GM18508 (cell line): ENCODE measurements around the gene ZNF385B.

Source experiments
- ATAC-seq: cut with Tn5 transposase; IDR thresholded peaks from one replicate; pipeline ENCODE4 v1.9.1; 2021; ENCODE audit warnings: moderate number of reproducible peaks; ENCODE audit not compliant: insufficient read depth, unreplicated experiment

ZNF385B gene

DNA sequence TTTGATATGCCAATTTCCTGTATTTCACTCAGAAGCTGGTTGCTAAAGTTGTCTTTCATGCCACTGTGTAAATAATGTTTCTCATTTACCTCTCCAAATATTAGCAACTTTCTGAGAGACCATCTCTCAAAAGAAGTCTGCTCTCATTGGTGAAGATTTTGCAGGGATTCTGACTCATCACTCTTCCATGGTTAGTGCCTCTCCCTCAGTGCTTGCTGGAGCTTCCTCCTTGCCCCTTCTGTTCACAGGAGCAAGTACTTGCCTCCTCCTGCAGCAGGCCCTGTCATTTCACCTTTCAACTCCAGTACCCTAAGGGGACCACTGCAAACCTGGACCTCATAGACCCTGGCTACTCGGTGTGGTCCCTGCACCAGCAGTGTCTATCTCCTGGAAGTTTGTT is 168.8 kb downstream of the ZNF385B start:
- no peak for ATAC-seq

DNA sequence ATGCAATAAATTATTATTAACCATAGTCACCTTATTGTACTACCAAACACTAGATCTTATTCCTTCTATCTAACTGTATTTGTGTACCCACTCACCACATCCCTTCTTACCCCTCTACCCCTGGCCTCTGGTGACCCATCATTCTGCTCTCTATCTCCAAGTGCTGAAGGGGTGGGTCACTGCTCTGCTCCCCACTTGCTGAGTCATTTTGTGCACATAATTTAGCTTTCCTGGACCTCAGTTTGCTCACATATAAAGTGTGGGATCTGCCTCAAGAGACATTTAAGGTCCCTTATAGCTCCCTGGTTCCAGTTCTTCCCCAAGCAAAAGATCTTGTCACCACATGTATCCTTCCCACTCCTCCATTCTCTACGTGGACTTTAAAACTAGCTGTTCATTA is 169.4 kb downstream of the ZNF385B start:
- no peak for ATAC-seq

DNA sequence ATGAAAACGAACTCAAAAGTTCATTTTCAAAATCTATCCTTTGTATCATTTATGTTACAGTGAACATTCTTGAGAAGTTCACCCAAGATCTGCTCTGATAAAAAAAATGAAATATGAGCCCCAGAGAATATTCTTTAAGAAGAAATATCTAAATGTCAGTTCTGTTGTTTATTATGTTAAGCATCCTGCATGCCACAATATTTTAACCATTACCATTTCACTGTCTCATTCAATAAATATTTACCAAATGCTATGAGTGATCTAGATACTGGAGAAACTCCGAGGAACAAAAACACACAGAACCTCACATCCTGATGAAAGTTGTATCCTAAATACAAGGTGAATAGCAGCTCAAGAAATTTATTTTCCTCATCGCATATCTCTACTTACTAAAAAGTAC is 170.2 kb downstream of the ZNF385B start:
- ATAC-seq, result no peak

DNA sequence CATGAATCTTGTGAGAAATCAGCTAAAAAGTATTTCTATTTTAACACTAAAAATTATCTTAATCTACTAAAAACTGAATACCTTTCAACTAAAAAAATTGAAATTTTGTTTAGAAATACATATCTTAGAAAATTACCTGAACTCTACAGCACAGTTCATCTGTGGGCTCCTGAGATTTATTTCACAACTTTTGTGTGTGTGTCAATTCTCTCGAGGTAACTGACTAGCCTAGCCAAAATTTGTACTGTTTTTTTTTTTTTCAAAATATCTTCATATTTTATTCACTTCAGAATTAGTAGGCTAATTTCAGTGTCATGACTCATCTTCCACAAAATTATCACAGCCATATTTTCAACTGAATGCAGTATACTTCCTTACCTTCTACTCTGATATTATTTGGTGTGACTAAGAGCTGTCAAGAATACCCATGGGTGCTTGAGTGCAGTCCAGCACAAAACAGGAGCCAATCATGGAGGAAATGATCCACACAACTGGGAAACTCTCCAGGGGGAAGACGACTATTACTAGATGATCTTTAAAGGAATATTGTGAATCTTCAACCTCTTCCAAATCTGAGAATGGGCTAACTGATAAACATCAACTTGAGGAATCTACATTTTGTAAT is 174.6 kb downstream of the ZNF385B start:
- ATAC-seq, result no peak

DNA sequence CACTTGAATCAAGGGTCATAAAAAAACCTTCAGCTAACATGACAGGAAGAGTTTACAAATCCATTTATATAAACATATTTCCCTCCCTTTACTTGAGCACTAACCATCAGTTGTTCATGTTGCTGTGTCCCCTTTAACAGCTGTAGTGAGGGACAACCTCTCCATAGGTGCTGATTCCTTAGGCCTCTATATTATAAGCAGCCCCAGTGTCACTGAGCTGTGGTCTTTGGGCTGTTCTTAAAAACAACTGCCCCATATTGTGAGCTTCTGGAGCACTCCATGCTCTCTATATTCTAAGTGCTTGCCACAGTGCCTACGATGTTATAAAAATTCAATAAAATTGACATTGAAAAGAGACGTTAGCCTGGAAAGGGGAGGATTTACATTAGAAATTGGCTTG is 175.3 kb downstream of the ZNF385B start:
- no peak for ATAC-seq

DNA sequence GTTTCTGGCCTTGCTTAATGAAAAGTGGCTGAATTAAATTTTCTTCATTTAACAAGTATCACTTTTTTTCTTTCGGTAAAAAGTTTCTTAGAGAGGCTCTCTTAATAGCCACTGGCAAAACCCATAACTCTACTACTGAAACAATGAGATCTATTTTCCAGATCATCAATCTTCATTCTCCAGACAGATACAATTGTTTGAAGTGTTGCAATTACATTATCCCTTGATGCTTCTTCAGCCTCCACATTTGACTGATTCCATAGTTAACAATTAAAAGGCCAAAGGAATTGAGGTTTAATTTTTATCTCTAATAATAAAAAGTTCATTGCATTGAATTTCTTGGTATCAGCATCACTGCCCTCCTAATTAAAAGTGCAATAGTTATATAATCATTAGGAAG is 176.3 kb downstream of the ZNF385B start:
- ATAC-seq, result no peak

DNA sequence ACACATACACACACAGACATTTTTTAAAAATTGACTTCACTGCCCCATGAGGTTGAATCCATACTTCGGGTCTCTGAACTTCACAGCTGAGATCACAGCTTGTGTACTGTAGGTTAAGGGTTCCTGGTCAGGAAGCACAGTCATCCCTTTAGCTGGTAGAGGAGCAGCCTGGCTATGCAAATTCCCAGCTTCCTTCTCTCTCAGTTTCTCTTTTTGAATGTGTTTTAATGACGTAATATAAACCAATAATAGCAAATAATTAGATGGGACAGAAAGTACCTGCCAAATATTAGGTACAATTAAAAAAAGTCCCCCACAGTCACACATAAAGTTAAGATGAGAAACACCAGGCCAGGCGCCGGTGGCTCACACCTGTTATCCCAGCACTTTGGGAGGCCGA is 178.7 kb downstream of the ZNF385B start:
- no peak for ATAC-seq

DNA sequence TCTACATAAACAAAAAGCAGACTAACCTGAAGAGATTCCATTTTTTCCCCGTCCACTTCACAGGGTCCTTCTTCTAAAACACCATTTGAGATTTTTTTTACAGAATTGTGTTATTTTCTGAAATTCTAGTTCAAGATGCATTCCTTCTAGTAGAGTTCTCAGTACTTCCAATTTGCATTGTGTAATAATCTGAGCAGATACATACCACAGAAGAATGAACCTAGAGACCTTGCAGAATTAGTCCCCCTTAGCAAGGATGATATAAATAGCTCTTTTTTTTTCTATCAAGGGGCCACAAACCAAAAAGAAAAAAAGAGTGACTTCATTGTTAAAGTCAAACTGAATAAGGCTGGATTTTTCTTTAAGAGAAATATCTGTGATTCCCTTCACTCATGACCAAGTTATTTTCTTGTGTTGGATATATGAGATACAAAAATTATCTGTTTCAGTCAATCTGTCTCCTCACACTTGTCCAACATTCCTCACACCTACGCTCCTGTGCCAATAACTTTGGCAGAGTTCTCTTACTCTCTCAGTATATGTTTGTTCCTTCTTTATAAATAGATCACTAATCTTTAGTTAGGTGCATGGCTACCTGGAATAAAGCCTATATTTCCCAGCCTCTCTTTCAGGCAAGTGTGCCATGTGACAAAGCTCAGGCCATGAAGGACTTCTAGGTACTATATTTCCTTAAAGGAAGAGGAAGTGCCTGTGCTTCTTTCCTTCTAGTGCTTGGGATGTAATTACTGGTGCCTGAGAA is 183.5 kb downstream of the ZNF385B start:
- no peak for ATAC-seq

DNA sequence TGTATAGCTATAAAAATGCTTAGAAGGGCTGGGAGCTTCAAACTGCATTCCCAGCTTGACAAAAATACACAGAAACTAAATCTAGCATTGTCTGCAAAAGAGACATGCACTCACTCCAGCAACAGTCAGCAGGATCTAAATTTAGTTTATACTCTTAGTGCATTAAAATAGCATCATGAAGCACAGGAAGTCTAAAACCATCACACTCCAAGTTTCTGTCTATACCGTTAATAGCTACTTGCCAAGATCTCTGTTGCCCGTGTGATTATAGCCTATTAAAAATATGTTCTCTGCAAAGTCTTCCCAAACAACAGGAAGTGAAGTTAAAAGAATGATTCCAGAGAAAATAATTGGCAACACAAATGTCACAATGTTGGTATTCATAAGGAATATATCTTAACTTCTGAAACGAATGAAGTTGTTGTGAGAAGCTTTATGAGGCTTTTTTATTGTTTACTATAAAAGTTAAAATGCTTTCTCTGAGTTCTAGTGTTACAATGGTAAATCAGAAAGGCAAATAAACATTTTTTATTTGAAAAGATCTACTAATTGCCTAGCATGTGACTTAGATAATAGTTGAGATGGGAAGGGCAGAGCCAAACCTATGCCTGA is 184.2 kb downstream of the ZNF385B start:
- ATAC-seq, result no peak

DNA sequence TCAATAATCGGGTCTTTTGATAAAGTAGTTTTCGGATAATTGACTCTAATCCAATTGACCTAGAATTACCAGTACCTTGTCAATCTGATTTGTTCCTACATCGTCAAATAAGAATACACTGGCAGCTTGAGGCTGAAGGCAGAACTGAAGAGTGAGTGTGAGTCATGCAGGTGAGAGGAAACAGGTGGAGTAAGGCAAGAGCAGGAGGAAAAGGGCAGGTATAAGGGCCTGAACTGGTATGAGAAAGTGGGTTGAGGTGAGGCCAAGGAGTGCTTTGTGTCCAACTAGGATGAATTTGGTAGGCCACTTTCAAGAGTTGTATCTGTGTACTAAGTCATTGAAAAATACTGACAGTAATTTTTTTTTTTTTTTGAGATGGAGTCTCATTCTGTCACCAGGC is 186.0 kb downstream of the ZNF385B start:
- no peak for ATAC-seq

DNA sequence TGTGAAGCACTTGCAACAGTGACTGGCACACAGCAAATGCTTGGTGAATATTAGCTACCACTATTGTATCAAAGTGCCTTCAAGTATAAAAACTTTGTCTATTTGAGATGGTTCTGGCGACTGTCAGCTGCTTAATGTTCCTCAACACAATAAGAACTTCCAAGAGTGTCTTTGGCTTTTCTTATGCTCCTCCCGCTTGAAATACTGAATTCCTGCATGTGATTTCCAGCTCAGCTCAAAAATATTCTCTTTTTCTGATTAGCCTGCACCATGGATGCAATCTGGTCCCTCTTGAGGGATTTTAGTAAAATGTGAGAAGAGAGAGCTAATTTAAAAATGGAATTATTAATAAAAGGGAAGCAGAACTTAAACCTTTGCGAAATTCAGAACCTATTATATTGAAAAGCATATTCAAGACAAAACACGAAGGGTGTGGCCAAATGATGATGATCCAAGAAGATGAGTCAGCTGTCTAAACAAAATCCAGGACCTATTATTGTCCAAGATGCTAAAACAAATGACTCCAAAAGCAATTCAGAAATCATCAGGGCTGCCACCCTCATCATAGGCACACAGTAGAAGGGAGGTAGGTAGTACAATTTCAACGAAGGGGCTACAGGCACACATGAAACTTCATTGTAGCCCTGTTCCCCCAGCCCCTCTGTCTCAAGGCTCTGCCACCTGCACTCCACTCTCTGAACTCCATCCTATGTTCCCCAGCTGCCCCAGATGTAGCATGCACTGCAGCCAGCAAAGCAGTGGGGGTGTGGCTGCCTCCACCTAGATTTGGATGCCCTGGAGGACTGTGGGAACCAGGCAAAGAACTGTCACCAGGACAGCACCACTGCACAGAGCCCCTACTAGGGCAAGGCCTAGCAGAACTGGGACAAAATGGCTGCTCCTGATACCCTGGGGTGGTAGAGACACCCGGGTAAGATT is 190.1 kb downstream of the ZNF385B start:
- ATAC-seq, result no peak

DNA sequence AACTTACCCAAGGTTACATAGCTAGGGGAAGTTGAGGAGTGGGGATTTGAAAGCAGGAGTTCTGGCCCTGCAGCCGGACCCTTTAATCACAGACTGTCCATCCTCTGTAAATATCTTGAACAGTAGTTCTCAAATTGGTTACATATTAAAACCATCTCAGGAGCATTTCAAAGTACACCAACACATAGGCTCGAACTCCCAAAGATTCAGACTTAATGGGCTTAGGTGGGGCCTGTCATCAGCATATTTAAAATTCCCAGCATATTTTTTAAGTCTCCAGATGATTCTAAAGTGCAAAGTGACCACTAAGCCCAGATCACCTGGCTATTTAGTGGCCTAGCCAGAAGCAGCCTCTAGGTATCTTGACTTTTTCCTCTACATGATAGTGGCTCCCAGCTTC is 192.2 kb downstream of the ZNF385B start:
- no peak for ATAC-seq

DNA sequence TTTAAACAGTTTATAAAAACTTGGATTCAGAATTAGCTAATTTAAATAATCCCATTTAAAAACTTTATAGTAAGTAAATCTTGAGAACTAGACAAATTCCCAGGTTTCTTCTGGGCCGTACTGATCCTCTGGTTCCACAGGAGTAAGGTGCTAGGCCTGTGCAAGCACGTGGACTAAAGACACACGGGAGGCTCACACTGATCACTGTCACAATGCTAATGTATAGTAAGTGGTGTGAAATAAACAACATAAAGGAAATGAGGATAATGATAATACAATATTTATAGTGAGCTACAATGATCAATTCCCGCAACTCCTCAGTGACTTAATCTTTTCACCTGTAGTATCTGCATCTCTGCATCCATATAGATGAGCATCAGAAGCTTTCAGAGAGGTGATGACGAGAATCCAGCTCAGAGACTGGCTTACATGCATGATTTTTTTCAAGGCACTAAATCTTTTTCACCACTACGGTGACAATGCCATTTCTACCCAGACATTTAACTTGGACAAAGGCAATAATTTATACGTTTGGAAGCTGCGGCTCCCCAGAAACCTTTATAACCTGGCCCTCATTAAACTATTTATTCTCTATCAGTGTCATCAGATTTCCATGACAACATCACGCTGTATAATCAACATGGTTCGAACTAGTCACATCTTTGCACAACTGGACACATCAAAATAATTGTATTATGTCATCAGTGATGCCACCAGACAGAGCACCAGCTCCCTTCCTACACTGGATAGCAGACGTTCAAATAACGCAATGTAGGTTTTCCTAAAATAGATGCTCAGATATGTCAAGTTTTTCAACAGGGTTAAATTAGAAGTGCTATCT is 196.2 kb downstream of the ZNF385B start:
- ATAC-seq, result no peak

DNA sequence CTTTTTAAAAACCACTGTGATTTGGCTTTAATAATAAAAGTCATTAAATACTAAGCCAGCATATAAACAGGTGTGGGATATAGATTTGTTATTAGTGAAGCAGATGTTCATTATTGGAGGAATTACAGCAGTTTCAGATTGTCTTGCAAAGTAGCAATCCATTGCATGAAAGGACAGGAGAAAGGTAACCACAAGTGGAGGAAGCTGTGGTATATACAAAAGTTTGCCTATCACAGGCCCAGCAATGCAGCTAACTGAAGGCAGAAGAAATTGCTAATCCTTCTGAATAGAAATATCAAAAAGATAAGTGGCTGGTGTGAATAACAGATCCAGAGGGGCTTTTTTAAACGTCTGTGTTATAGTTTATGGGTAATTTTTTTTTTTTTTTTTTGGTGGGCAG is 199.4 kb downstream of the ZNF385B start:
- no peak for ATAC-seq

DNA sequence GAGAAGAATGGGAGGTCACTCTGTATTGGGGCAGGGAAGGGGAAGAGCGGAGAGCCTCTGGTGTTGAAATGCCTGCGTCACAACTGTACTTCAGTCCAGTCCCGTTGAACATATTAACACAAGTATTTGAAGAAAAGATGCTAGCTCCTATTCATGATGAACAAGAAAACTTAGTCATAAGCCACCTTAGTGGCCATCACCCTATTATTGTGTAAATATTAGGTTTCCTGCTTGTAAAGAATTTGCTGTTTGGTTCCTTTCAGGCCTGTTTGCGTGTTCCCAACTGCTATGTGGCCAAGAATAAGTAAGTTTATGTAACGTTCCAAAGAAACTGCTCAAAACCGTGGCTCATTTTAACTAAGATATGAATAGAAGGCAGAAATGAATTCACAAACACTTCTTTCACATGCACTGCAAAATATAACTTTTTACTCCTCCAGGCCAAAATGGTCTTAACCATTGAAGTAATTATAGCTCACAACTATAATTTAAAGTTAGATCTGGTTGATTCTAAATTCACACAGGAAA is 204.3 kb downstream of the ZNF385B start:
- no peak for ATAC-seq

DNA sequence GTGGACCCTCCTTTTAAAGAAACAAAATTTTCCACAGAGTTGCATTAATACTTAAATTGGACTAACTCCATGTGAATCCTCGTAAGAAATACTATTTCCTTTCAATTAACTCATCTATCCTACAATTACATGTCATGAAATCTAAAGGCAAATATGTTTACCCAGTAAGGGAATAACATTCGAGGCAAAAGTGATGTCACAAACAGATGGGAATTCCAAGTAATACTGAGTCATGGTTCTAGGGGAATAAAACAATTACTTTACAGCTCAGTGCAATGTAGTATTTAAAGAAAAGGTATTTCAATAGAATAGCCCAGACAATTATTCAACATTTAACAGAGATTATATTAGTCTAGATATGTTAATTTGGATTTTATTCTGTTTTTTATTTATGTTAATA is 205.8 kb downstream of the ZNF385B start:
- ATAC-seq, result no peak

DNA sequence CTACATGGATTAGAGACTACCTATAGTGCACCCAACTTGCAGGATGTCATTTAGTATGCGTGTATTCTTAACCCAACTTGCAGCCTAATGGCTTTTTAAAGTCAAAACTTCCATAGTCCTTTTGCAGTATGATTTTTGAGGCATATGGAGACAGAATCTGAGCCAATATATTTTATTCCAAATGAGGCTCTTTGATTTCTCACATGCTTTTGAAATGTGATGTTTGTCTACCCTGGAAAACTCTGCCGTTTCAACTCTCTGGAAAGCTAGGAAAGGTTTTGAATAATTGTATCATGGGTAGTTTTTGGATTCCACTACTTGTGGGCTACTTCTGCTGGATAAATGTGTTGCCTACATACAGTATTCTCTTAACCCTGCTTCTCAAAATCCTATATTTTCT is 206.6 kb downstream of the ZNF385B start:
- no peak for ATAC-seq

DNA sequence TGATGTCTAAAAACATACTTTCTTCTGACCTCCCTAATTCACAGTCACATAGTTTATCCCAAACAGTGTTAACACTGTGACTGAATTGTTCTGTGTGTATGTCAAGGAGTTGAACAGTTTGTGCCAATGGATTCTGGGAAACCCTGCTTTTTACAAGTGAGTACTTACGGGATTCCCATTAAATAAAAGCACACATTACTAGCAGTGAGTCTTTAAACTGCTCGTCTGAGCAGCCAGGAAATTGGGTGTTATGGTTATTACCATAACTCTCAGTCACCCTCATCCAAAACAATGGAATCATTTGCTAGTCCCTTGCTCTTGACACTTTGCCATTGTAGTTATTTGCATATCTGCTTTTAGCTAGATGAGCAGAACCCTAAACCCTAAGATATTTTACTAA is 209.1 kb downstream of the ZNF385B start:
- ATAC-seq, result no peak

DNA sequence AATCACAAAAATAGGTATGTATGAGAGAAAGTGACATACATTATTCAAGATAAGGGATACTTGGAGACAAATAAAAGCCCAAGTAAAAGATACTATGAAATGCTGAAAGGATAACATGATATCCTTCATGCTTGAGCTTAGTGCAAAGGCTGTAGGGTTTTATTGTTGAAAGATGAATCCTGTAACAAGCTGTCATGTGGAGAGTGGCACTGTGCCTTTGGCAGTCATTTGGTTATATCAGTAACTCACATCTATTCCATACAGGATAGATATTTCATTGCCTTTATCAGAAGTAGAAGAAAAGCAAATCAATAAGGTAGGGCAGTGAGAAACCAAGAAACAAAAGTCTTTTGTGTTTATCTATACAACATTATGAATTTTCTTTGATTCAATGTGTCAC is 211.0 kb downstream of the ZNF385B start:
- ATAC-seq, result no peak
